Measurements from ENCODE around the gene CTTN. TPM values are rescaled to one million over a fixed set of nuclear protein-coding genes. Genes with fewer than 3 reads are reported as not detected.

Gene CTTN
- total and polyA plus RNA-seq, 10 of the 15 experiments (the other 5 are each of a cell fraction or from before 2014, with no cell fraction given), result 1.1 to 37.8 (median 11.8) TPM

DNA sequence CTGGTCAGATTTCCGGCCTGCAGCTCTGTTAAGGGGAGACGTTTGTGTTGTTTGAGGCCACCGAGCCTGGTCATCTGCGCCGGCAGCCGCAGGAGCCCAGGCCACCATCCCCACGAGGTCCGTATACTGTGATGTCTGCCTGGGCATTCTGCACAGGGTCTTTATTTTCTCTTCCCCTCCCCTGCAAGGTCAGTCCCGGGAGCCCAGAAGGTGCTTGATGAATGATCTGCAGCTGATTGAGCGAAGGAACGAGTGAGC is 45.4 kb downstream of the CTTN start:
- WGBS (ENCODE audit: insufficient coverage, insufficient replicate concordance, low lambda C conversion rate, missing lambda C conversion rate), result 75% methylated on average over 11 of the region's 11 CpGs
- Histone ChIP-seq H3K36me3 (ENCODE audit: control insufficient read depth in 2 of 2, insufficient read depth in 2 of 2, low read length in 1 of 2) (no peaks in the 10 kb centered on the region), H3K4me1 (ENCODE audit: control insufficient read depth, insufficient read depth, low read length) (no peaks in the 10 kb centered on the region; the same call in 1 of the 2 replicates), H3K79me2 (ENCODE audit: control insufficient read depth, insufficient read depth, low read length) (no peaks in the 10 kb centered on the region), H3K4me2 (ENCODE audit: control insufficient read depth, insufficient read depth) (no peak overlapping the region), H3K27me3 (replicated peaks in 1 of 2; ENCODE audit: control insufficient read depth in 2 of 2, insufficient read depth in 2 of 2, low read length in 1 of 2) (no peaks in the 10 kb centered on the region), H2AFZ (ENCODE audit: control insufficient read depth, low read depth, low read length) (no peak overlapping the region), H4K20me1 (ENCODE audit: control insufficient read depth, insufficient read depth) (no peaks in the 10 kb centered on the region), H3K4me3 (no peak overlapping the region), H3K9ac (ENCODE audit: control insufficient read depth, insufficient read depth, low read length) (no peak overlapping the region), H3K9me3 (replicated peaks; ENCODE audit: control insufficient read depth, insufficient read depth, low read length) (peaks cover 1% of the 10 kb centered on the region; the same call in 2 of the 3 replicates), H3K27ac (ENCODE audit: control insufficient read depth, insufficient read depth) (no peak overlapping the region)
- ATAC-seq (no peak), DNase-seq (ENCODE audit: low read depth, low spot score) (no peak), FAIRE-seq (no peak)
- ChIA-PET CTCF (no interaction called here), RAD21 (ENCODE audit: unreplicated experiment) (no interaction called here), SMC1A (ENCODE audit: uncharacterized antibody, unreplicated experiment) (no interaction called here), POLR2A (no interaction called here)
- intact Hi-C loops (cut with micrococcal nuclease; ENCODE audit: unreplicated experiment), result no loop called here
- in situ Hi-C loops (cut with MboI), result no loop called here
- BruUV-seq (replicated peaks), result no TSS peak
- no peak for TF ChIP-seq HDAC6 (IDR thresholded peaks at IDR 0.05; ENCODE audit: unreplicated experiment)
- no peak for TF ChIP-seq NKRF (conservative IDR thresholded peaks at IDR 0.05)
- TF ChIP-seq BMI1 (IDR thresholded peaks at IDR 0.05; ENCODE audit: borderline replicate concordance), result no peak
- no peak for TF ChIP-seq RBBP5 (conservative IDR thresholded peaks at IDR 0.05)
- no peak for TF ChIP-seq SRF (IDR thresholded peaks at IDR 0.05; ENCODE audit: low read depth in 2 of 2, low read length in 2 of 2)
- TF ChIP-seq E4F1 (IDR thresholded peaks at IDR 0.05; ENCODE audit: borderline replicate concordance, partially characterized antibody), result no peak
- TF ChIP-seq IKZF2 (IDR thresholded peaks at IDR 0.05), result no peak
- no peak for TF ChIP-seq SKIL (IDR thresholded peaks at IDR 0.05; ENCODE audit: low read depth, poor library complexity, severe bottlenecking)
- no peak for TF ChIP-seq MTA3 (IDR thresholded peaks at IDR 0.05; ENCODE audit: borderline replicate concordance, low read length)
- TF ChIP-seq EZH2 (IDR thresholded peaks at IDR 0.05; ENCODE audit: borderline replicate concordance, control insufficient read depth, low read depth, low read length), result no peak
- no peak for TF ChIP-seq KLF5 (IDR thresholded peaks at IDR 0.05; ENCODE audit: partially characterized antibody)
- TF ChIP-seq HSF1 (IDR thresholded peaks at IDR 0.05; ENCODE audit: low read depth, low read length), result no peak
- TF ChIP-seq POU2F2 (IDR thresholded peaks at IDR 0.05; ENCODE audit: borderline replicate concordance, low read depth, low read length), result no peak
- TF ChIP-seq JUNB (IDR thresholded peaks at IDR 0.05), result no peak
- no peak for TF ChIP-seq CHD1 (IDR thresholded peaks at IDR 0.05; ENCODE audit: low read depth, low read length)
- TF ChIP-seq RB1 (IDR thresholded peaks at IDR 0.05; ENCODE audit: borderline replicate concordance), result no peak
- TF ChIP-seq SMARCA5 (IDR thresholded peaks at IDR 0.05), result no peak
- TF ChIP-seq MTA2 (IDR thresholded peaks at IDR 0.05; ENCODE audit: low read depth), result no peak
